ENCODE measurements around the gene RAB28. TPM values are rescaled to one million over a fixed set of nuclear protein-coding genes. Genes with fewer than 3 reads are reported as not detected.

Gene RAB28
- total RNA-seq, 4 donors from 2014 or later: 9.7 to 17.6 (median 12.6) TPM

GRCh38 chr4:13322681-13323101, 161.4 kb downstream of the RAB28 start:
- DNase-seq (ENCODE audit: low spot score in 2 of 2): no peak
- TF ChIP-seq POLR2A (IDR thresholded peaks at IDR 0.05): no peak
- TF ChIP-seq, protein P1, sequence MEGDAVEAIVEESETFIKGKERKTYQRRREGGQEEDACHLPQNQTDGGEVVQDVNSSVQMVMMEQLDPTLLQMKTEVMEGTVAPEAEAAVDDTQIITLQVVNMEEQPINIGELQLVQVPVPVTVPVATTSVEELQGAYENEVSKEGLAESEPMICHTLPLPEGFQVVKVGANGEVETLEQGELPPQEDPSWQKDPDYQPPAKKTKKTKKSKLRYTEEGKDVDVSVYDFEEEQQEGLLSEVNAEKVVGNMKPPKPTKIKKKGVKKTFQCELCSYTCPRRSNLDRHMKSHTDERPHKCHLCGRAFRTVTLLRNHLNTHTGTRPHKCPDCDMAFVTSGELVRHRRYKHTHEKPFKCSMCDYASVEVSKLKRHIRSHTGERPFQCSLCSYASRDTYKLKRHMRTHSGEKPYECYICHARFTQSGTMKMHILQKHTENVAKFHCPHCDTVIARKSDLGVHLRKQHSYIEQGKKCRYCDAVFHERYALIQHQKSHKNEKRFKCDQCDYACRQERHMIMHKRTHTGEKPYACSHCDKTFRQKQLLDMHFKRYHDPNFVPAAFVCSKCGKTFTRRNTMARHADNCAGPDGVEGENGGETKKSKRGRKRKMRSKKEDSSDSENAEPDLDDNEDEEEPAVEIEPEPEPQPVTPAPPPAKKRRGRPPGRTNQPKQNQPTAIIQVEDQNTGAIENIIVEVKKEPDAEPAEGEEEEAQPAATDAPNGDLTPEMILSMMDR (IDR thresholded peaks at IDR 0.05): no peak
- no peak for TF ChIP-seq EP300 (IDR thresholded peaks at IDR 0.05)
- no peak for TF ChIP-seq POLR2AphosphoS5 (IDR thresholded peaks at IDR 0.05)
- H3K36me3 ChIP-seq: no peaks in the 10 kb centered on the region
- no peaks in the 10 kb centered on the region for H3K4me1 ChIP-seq
- peaks cover 3% of the 10 kb centered on the region for H3K9me3 ChIP-seq
- H3K27ac ChIP-seq: no peak overlapping the region
- no peak overlapping the region for H3K4me3 ChIP-seq
- H3K27me3 ChIP-seq: no peaks in the 10 kb centered on the region

Other genes with a start within 250 kb of the RAB28 start
- under 1 TPM in 2 of 4 donors, not detected in 2; 0.24 to 0.26 TPM for gene NKX3-2, start 60.2 kb upstream of the RAB28 start, total RNA-seq
- gene BOD1L1, start 143.4 kb upstream of the RAB28 start, total RNA-seq: 10 to 100 TPM; 26.5 to 78.0 (median 36.5) TPM